Activated naive CD8-positive, alpha-beta T cell treated with anti-CD3 and anti-CD28 coated beads, Interleukin-2, amount 10 ng/mL, durations not matched to agents 7 days and 5 days (primary cell): ENCODE data around the gene NUP210. TPM values are rescaled to one million over a fixed set of nuclear protein-coding genes. Genes with fewer than 3 reads are reported as not detected.

Experiments used
- ATAC-seq: fragments of 150-1000 bp; cut with Tn5 transposase; one replicate; pipeline ENCODE4 v1.10.0; 2021; ENCODE audit warnings: low read depth, moderate library complexity
- POLR2A ChIA-PET: fragments of 350-600 bp; sonication (Branson Sonifier 250); formaldehyde crosslinking; loops from one replicate; lab custom pipeline; 2021; ENCODE audit warnings: antibody characterized with exemption; lab: Charles Lee
- DNase-seq: peaks from one replicate; pipeline ENCODE4 v3.0.0; 2021
- H3K27ac Mint-ChIP-seq: one replicate; pipeline ENCODE4 v1.8.0; 2022; ENCODE audit warnings: mild to moderate bottlenecking, mixed read lengths
- H3K27me3 Mint-ChIP-seq: one replicate; pipeline ENCODE4 v1.8.0; 2022; ENCODE audit warnings: mild to moderate bottlenecking, moderate library complexity, mixed read lengths
- H3K36me3 Mint-ChIP-seq: one replicate; pipeline ENCODE4 v1.8.0; 2021; ENCODE audit warnings: mild to moderate bottlenecking, mixed read lengths
- H3K4me1 Mint-ChIP-seq: one replicate; pipeline ENCODE4 v1.8.0; 2021; ENCODE audit warnings: mixed read lengths
- H3K4me3 Mint-ChIP-seq: one replicate; pipeline ENCODE4 v1.8.0; 2022; ENCODE audit warnings: mild to moderate bottlenecking, moderate library complexity, mixed read lengths
- H3K9me3 Mint-ChIP-seq: one replicate; pipeline ENCODE4 v1.8.0; 2021; ENCODE audit warnings: mixed read lengths
- total RNA-seq, 2 experiments: library from RNA; stranded (reverse); gene quantifications; one replicate each; pipeline ENCODE4 v1.2.3, GENCODE V29; 2021

Gene NUP210
- total RNA-seq, 2 experiments from 2014 or later = 163 to 170 TPM

- Mint-ChIP-seq H3K27ac (no peak overlapping the region), H3K27me3 (no peaks in the 10 kb centered on the region), H3K36me3 (peaks cover 28% of the 10 kb centered on the region), H3K9me3 (no peaks in the 10 kb centered on the region), H3K4me1 (peaks cover 25% of the 10 kb centered on the region), H3K4me3 (no peak overlapping the region)
- POLR2A ChIA-PET = no interaction called here
- ATAC-seq (no peak), DNase-seq (no peak)
Observed at GRCh38 chr3:13357074-13357473, 63.0 kb downstream of the NUP210 start.

- Mint-ChIP-seq H3K4me1 (peaks cover 37% of the 10 kb centered on the region), H3K27ac (peak overlapping the region; percentile 21)
- POLR2A ChIA-PET = no interaction called here
Observed at GRCh38 chr3:13353936-13354542, 66.1 kb downstream of the NUP210 start.

GRCh38 chr3:13353506-13353905 lies 66.6 kb downstream of the NUP210 start:
- H3K27ac Mint-ChIP-seq = peak overlapping the region; percentile 77
- no peaks in the 10 kb centered on the region for H3K27me3 Mint-ChIP-seq
- H3K36me3 Mint-ChIP-seq = peaks cover 33% of the 10 kb centered on the region
- H3K9me3 Mint-ChIP-seq = no peaks in the 10 kb centered on the region
- H3K4me3 Mint-ChIP-seq = no peak overlapping the region
- peaks cover 43% of the 10 kb centered on the region for H3K4me1 Mint-ChIP-seq
- no peak for DNase-seq
- ATAC-seq = no peak
- POLR2A ChIA-PET = interaction anchor here (1.5 kb wide), 1 partner anchor 99 kb away, joined by 8 read pairs; no protein-coding TSS in a partner anchor

More at GRCh38 chr3:13353936-13354542, 66.1 kb downstream of the NUP210 start:
- H3K4me3 Mint-ChIP-seq = no peak overlapping the region
- no peaks in the 10 kb centered on the region for H3K27me3 Mint-ChIP-seq
- peaks cover 32% of the 10 kb centered on the region for H3K36me3 Mint-ChIP-seq
- ATAC-seq (no peak), DNase-seq (no peak)
- no peaks in the 10 kb centered on the region for H3K9me3 Mint-ChIP-seq

- Mint-ChIP-seq H3K4me1 (peaks cover 51% of the 10 kb centered on the region), H3K27me3 (no peaks in the 10 kb centered on the region), H3K36me3 (peaks cover 30% of the 10 kb centered on the region), H3K9me3 (no peaks in the 10 kb centered on the region), H3K4me3 (no peak overlapping the region), H3K27ac (peak overlapping the region; percentile 77)
- ATAC-seq (peak; percentile 44), DNase-seq (no peak)
- POLR2A ChIA-PET = interaction anchor here (1.4 to 1.5 kb wide), 2 partner anchors 11 to 99 kb away, joined by 3 to 8 read pairs; no protein-coding TSS in a partner anchor
Observed at GRCh38 chr3:13352621-13353131, 67.4 kb downstream of the NUP210 start.

- Mint-ChIP-seq H3K4me3 (no peak overlapping the region), H3K4me1 (peaks cover 64% of the 10 kb centered on the region), H3K36me3 (peaks cover 33% of the 10 kb centered on the region), H3K27ac (peak overlapping the region; percentile 83), H3K27me3 (no peaks in the 10 kb centered on the region), H3K9me3 (no peaks in the 10 kb centered on the region)
- POLR2A ChIA-PET = interaction anchor here (0.9 kb wide), 1 partner anchor 69 kb away, joined by 4 read pairs; no protein-coding TSS in a partner anchor
- no peak for DNase-seq
- ATAC-seq = no peak
Observed at GRCh38 chr3:13349823-13350222, 70.3 kb downstream of the NUP210 start.

GRCh38 chr3:13348661-13349396 lies 71.3 kb downstream of the NUP210 start:
- peak; percentile 23 for ATAC-seq
- no peak for DNase-seq
- Mint-ChIP-seq H3K4me3 (peak overlapping the region; percentile 41), H3K27me3 (no peaks in the 10 kb centered on the region), H3K9me3 (no peaks in the 10 kb centered on the region), H3K36me3 (peaks cover 35% of the 10 kb centered on the region), H3K4me1 (peaks cover 65% of the 10 kb centered on the region), H3K27ac (peak overlapping the region; percentile 83)
- POLR2A ChIA-PET = interaction anchor here (0.9 kb wide), 1 partner anchor 70 kb away, joined by 3 read pairs; no protein-coding TSS in a partner anchor

GRCh38 chr3:13348100-13348499 lies 72.0 kb downstream of the NUP210 start:
- peaks cover 64% of the 10 kb centered on the region for H3K4me1 Mint-ChIP-seq
- no peak for DNase-seq
- peak overlapping the region; percentile 83 for H3K27ac Mint-ChIP-seq
- no peaks in the 10 kb centered on the region for H3K27me3 Mint-ChIP-seq
- no peaks in the 10 kb centered on the region for H3K9me3 Mint-ChIP-seq
- no peak for ATAC-seq
- no peak overlapping the region for H3K4me3 Mint-ChIP-seq
- POLR2A ChIA-PET = interaction anchor here (0.9 to 1.1 kb wide), 2 partner anchors 68 to 71 kb away, joined by 3 read pairs; no protein-coding TSS in a partner anchor
- peaks cover 40% of the 10 kb centered on the region for H3K36me3 Mint-ChIP-seq

- POLR2A ChIA-PET = interaction anchor here (1.1 to 2.5 kb wide), 3 partner anchors 68 to 132 kb away, joined by 3 to 19 read pairs (median 5); partner anchors contain the start of gene HDAC11
- Mint-ChIP-seq H3K4me3 (peak overlapping the region; percentile 38), H3K27me3 (no peaks in the 10 kb centered on the region), H3K36me3 (peaks cover 37% of the 10 kb centered on the region), H3K9me3 (no peaks in the 10 kb centered on the region), H3K27ac (peak overlapping the region; percentile 83), H3K4me1 (peaks cover 60% of the 10 kb centered on the region)
- ATAC-seq = no peak
- no peak for DNase-seq
Observed at GRCh38 chr3:13347390-13347950, 72.7 kb downstream of the NUP210 start.

GRCh38 chr3:13346481-13347389 lies 73.4 kb downstream of the NUP210 start:
- H3K4me1 Mint-ChIP-seq = peaks cover 60% of the 10 kb centered on the region
- peak; percentile 80 for ATAC-seq

GRCh38 chr3:13345772-13346171 lies 74.3 kb downstream of the NUP210 start:
- Mint-ChIP-seq H3K36me3 (peaks cover 34% of the 10 kb centered on the region), H3K27me3 (no peaks in the 10 kb centered on the region), H3K9me3 (no peaks in the 10 kb centered on the region), H3K4me1 (peaks cover 58% of the 10 kb centered on the region), H3K27ac (peak overlapping the region; percentile 83), H3K4me3 (no peak overlapping the region)
- no peak for ATAC-seq
- POLR2A ChIA-PET = interaction anchor here (0.8 to 2.5 kb wide), 2 partner anchors 73 to 107 kb away, joined by 3 to 19 read pairs; no protein-coding TSS in a partner anchor
- DNase-seq = no peak

More at GRCh38 chr3:13346481-13347389, 73.4 kb downstream of the NUP210 start:
- peak overlapping the region; percentile 38 for H3K4me3 Mint-ChIP-seq
- no peaks in the 10 kb centered on the region for H3K9me3 Mint-ChIP-seq
- peak; percentile 71 for DNase-seq
- H3K36me3 Mint-ChIP-seq = peaks cover 37% of the 10 kb centered on the region
- POLR2A ChIA-PET = interaction anchor here (0.6 to 2.5 kb wide), 9 partner anchors 16 to 198 kb away, joined by 3 to 19 read pairs (median 3); partner anchors contain the start of genes HDAC11 and NUP210
- peak overlapping the region; percentile 83 for H3K27ac Mint-ChIP-seq
- H3K27me3 Mint-ChIP-seq = no peaks in the 10 kb centered on the region

GRCh38 chr3:13345284-13345683 lies 74.8 kb downstream of the NUP210 start:
- Mint-ChIP-seq H3K4me3 (no peak overlapping the region), H3K36me3 (peaks cover 31% of the 10 kb centered on the region), H3K27ac (no peak overlapping the region), H3K9me3 (no peaks in the 10 kb centered on the region), H3K27me3 (no peaks in the 10 kb centered on the region), H3K4me1 (peaks cover 56% of the 10 kb centered on the region)
- DNase-seq (no peak), ATAC-seq (no peak)
- POLR2A ChIA-PET = interaction anchor here (2.5 kb wide), 1 partner anchor 107 kb away, joined by 19 read pairs; no protein-coding TSS in a partner anchor

GRCh38 chr3:13344663-13345062 lies 75.5 kb downstream of the NUP210 start:
- Mint-ChIP-seq H3K36me3 (peaks cover 28% of the 10 kb centered on the region), H3K4me3 (no peak overlapping the region)

More at GRCh38 chr3:13344663-13345062, 75.5 kb downstream of the NUP210 start:
- no peak for DNase-seq
- peak overlapping the region; percentile 75 for H3K27ac Mint-ChIP-seq
- H3K27me3 Mint-ChIP-seq = no peaks in the 10 kb centered on the region
- H3K9me3 Mint-ChIP-seq = no peaks in the 10 kb centered on the region
- no peak for ATAC-seq
- peaks cover 51% of the 10 kb centered on the region for H3K4me1 Mint-ChIP-seq
- POLR2A ChIA-PET = interaction anchor here (0.8 kb wide), 1 partner anchor 107 kb away, joined by 3 read pairs; no protein-coding TSS in a partner anchor
